SK-N-SH treated with all-trans-retinoic acid at 6 μM for 48 hours (cell line): ENCODE data around the gene EPHA6.

ENCODE experiments used
- ATAC-seq: fragments of 200-7000 bp; cut with Tn5 transposase; 3 replicates; pipeline ENCODE4 v1.9.1; 2020; ENCODE audit warnings: mild to moderate bottlenecking, moderate library complexity
- ARNTL ChIP-seq: fragments of 450-650 bp; formaldehyde crosslinking; IDR thresholded peaks from 2 replicates; pipeline ENCODE4 v1.5.0; 2020; ENCODE audit warnings: low read depth, mild to moderate bottlenecking, moderate library complexity, borderline replicate concordance
- BACH2 ChIP-seq: fragments of 250-450 bp; sonication (Bioruptor Pico); IDR thresholded peaks from 2 replicates; pipeline ENCODE4 v1.9.0; 2021; ENCODE audit warnings: mild to moderate bottlenecking, borderline replicate concordance
- CSDC2 ChIP-seq: fragments of 250-450 bp; sonication (Bioruptor Pico); IDR thresholded peaks from 2 replicates; pipeline ENCODE4 v1.5.0; 2020; ENCODE audit warnings: mild to moderate bottlenecking, moderate library complexity
- ESRRG ChIP-seq: fragments of 250-450 bp; sonication (Bioruptor Pico); IDR thresholded peaks from 2 replicates; pipeline ENCODE4 v1.6.1; 2021; ENCODE audit warnings: mild to moderate bottlenecking
- GLIS3 ChIP-seq: fragments of 250-450 bp; sonication (Bioruptor Pico); IDR thresholded peaks from 2 replicates; pipeline ENCODE4 v1.5.0; 2020; ENCODE audit warnings: mild to moderate bottlenecking, moderate library complexity
- ISL1 ChIP-seq: fragments of 250-450 bp; sonication (Bioruptor Pico); IDR thresholded peaks from 2 replicates; pipeline ENCODE4 v2.1.2; 2022; ENCODE audit warnings: mild to moderate bottlenecking, moderate library complexity
- OSR1 ChIP-seq: fragments of 250-450 bp; sonication (Bioruptor Pico); IDR thresholded peaks from 2 replicates; pipeline ENCODE4 v1.8.0; 2022; ENCODE audit warnings: moderate library complexity, mild to moderate bottlenecking, inconsistent platforms
- PPARA ChIP-seq: fragments of 250-450 bp; sonication (Bioruptor Pico); IDR thresholded peaks from 2 replicates; pipeline ENCODE4 v1.5.0; 2020; ENCODE audit warnings: mild to moderate bottlenecking, borderline replicate concordance
- RARB ChIP-seq: fragments of 250-450 bp; sonication (Bioruptor Pico); IDR thresholded peaks from 2 replicates; pipeline ENCODE4 v1.8.0; 2021; ENCODE audit warnings: mild to moderate bottlenecking, moderate library complexity
- SNAI2 ChIP-seq: fragments of 250-450 bp; sonication (Bioruptor Pico); IDR thresholded peaks from 2 replicates; pipeline ENCODE4 v1.5.0; 2020; ENCODE audit warnings: mild to moderate bottlenecking, moderate library complexity
- TCF4 ChIP-seq: fragments of 250-450 bp; sonication (Bioruptor Pico); IDR thresholded peaks from 2 replicates; pipeline ENCODE4 v1.8.0; 2021; ENCODE audit warnings: mild to moderate bottlenecking, moderate library complexity, borderline replicate concordance
- TOX ChIP-seq: fragments of 250-450 bp; sonication (Bioruptor Pico); IDR thresholded peaks from 2 replicates; pipeline ENCODE4 v1.8.0; 2021; ENCODE audit warnings: mild to moderate bottlenecking, moderate library complexity, borderline replicate concordance
- ZC3H10 ChIP-seq: fragments of 250-450 bp; sonication (Bioruptor Pico); IDR thresholded peaks from 2 replicates; pipeline ENCODE4 v1.5.1; 2021; ENCODE audit warnings: mild to moderate bottlenecking, moderate library complexity
- ZFP3 ChIP-seq: fragments of 250-450 bp; sonication (Bioruptor Pico); IDR thresholded peaks from 2 replicates; pipeline ENCODE4 v1.5.0; 2020; ENCODE audit warnings: mild to moderate bottlenecking, moderate library complexity
- ZFP30 ChIP-seq: fragments of 450-650 bp; formaldehyde crosslinking; IDR thresholded peaks from 2 replicates; pipeline ENCODE4 v1.5.0; 2022; ENCODE audit warnings: mild to moderate bottlenecking, moderate library complexity
- ZNF565 ChIP-seq: fragments of 450-650 bp; formaldehyde crosslinking; conservative IDR thresholded peaks from 2 replicates; pipeline ENCODE4 v1.5.0; 2020; ENCODE audit warnings: low read depth, mild to moderate bottlenecking, moderate library complexity
- ZNF70 ChIP-seq: fragments of 450-650 bp; formaldehyde crosslinking; IDR thresholded peaks from 2 replicates; pipeline ENCODE4 v1.5.0; 2020; ENCODE audit warnings: mild to moderate bottlenecking, moderate library complexity
- ZNF8 ChIP-seq: fragments of 450-650 bp; formaldehyde crosslinking; IDR thresholded peaks from 2 replicates; pipeline ENCODE4 v1.5.0; 2020; ENCODE audit warnings: mild to moderate bottlenecking, moderate library complexity
- TF ChIP-seq, protein P1 (sequence below): fragments of 250-450 bp; sonication (Bioruptor Pico); IDR thresholded peaks from 2 replicates; pipeline ENCODE4 v1.8.0; 2021; ENCODE audit warnings: low read depth, mild to moderate bottlenecking, moderate library complexity, borderline replicate concordance
- TF ChIP-seq, protein P2 (sequence below): fragments of 250-450 bp; sonication (Bioruptor Pico); IDR thresholded peaks from 2 replicates; pipeline ENCODE4 v1.8.0; 2020; ENCODE audit warnings: mild to moderate bottlenecking, moderate library complexity, borderline replicate concordance
- TF ChIP-seq, protein P3 (sequence below): fragments of 250-450 bp; sonication (Bioruptor Pico); IDR thresholded peaks from 2 replicates; pipeline ENCODE4 v1.5.1; 2021; ENCODE audit warnings: mild to moderate bottlenecking, moderate library complexity
- TF ChIP-seq, protein P4 (sequence below): fragments of 250-450 bp; sonication (Bioruptor Pico); IDR thresholded peaks from 2 replicates; pipeline ENCODE4 v1.5.0; 2020; ENCODE audit warnings: mild to moderate bottlenecking, moderate library complexity

EPHA6 gene

DNA sequence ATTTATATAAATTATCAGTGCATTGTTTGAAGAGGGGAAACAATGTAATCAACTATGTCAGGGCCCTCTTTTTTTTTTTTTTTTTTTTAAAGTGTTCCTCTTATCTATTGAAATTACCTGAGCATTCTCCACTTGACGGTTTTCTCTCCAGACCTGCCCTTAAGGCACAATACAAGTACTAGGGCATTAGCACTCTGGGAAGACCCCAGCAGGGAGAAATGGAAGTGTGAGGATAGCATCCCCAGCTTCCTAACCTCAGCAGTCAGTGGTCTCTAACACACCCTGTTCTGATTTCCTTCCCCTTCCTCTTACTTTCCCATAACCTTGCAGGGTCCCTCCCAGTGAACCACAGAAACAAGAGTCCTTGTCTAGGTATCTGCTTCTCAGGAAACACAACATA, 491.8 kb downstream of the EPHA6 start (continued):
- no peak for TF ChIP-seq ESRRG (CRISPR knock-in tag)
- TF ChIP-seq ZNF8 (CRISPR knock-in tag): no peak
- no peak for TF ChIP-seq ZFP30
- no peak for TF ChIP-seq BACH2 (CRISPR knock-in tag)
- TF ChIP-seq ISL1 (CRISPR knock-in tag): no peak
- no peak for TF ChIP-seq CSDC2 (CRISPR knock-in tag)

DNA sequence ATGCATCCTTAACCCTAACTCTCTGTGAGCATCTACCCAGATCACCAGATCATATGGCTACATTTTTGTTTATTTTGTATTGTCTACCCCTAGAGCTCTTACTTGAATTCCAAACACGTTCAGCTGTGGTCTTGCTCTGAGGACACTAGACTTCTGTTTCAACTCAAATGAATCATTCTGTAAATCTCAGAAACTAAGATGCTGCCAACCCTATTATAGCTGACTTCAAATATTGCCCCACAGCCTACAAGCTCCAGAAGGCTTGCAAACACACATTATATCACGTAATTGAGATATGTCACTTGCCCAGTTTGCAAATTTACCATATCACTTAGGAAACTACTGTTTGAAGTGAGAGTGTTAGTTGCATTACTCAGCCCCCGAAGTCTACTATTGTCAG, 524.0 kb downstream of the EPHA6 start:
- no peak for ATAC-seq
- no peak for TF ChIP-seq ZFP3 (CRISPR knock-in tag)
- no peak for TF ChIP-seq ZNF70
- no peak for TF ChIP-seq ZNF8 (CRISPR knock-in tag)
- no peak for TF ChIP-seq PPARA (CRISPR knock-in tag)
- no peak for TF ChIP-seq ISL1 (CRISPR knock-in tag)
- TF ChIP-seq, protein P1, sequence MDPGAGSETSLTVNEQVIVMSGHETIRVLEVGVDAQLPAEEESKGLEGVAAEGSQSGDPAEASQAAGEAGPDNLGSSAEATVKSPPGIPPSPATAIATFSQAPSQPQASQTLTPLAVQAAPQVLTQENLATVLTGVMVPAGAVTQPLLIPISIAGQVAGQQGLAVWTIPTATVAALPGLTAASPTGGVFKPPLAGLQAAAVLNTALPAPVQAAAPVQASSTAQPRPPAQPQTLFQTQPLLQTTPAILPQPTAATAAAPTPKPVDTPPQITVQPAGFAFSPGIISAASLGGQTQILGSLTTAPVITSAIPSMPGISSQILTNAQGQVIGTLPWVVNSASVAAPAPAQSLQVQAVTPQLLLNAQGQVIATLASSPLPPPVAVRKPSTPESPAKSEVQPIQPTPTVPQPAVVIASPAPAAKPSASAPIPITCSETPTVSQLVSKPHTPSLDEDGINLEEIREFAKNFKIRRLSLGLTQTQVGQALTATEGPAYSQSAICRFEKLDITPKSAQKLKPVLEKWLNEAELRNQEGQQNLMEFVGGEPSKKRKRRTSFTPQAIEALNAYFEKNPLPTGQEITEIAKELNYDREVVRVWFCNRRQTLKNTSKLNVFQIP (CRISPR knock-in tag): no peak
- TF ChIP-seq ESRRG (CRISPR knock-in tag): no peak
- TF ChIP-seq, protein P2, sequence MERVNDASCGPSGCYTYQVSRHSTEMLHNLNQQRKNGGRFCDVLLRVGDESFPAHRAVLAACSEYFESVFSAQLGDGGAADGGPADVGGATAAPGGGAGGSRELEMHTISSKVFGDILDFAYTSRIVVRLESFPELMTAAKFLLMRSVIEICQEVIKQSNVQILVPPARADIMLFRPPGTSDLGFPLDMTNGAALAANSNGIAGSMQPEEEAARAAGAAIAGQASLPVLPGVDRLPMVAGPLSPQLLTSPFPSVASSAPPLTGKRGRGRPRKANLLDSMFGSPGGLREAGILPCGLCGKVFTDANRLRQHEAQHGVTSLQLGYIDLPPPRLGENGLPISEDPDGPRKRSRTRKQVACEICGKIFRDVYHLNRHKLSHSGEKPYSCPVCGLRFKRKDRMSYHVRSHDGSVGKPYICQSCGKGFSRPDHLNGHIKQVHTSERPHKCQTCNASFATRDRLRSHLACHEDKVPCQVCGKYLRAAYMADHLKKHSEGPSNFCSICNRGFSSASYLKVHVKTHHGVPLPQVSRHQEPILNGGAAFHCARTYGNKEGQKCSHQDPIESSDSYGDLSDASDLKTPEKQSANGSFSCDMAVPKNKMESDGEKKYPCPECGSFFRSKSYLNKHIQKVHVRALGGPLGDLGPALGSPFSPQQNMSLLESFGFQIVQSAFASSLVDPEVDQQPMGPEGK (CRISPR knock-in tag): no peak
- TF ChIP-seq TCF4 (CRISPR knock-in tag): no peak
- no peak for TF ChIP-seq BACH2 (CRISPR knock-in tag)
- no peak for TF ChIP-seq CSDC2 (CRISPR knock-in tag)
- TF ChIP-seq ZC3H10 (CRISPR knock-in tag): no peak
- no peak for TF ChIP-seq ZNF565 (CRISPR knock-in tag)
- TF ChIP-seq, protein P3, sequence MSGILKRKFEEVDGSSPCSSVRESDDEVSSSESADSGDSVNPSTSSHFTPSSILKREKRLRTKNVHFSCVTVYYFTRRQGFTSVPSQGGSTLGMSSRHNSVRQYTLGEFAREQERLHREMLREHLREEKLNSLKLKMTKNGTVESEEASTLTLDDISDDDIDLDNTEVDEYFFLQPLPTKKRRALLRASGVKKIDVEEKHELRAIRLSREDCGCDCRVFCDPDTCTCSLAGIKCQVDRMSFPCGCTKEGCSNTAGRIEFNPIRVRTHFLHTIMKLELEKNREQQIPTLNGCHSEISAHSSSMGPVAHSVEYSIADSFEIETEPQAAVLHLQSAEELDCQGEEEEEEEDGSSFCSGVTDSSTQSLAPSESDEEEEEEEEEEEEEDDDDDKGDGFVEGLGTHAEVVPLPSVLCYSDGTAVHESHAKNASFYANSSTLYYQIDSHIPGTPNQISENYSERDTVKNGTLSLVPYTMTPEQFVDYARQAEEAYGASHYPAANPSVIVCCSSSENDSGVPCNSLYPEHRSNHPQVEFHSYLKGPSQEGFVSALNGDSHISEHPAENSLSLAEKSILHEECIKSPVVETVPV: no peak
- no peak for TF ChIP-seq GLIS3 (CRISPR knock-in tag)

DNA sequence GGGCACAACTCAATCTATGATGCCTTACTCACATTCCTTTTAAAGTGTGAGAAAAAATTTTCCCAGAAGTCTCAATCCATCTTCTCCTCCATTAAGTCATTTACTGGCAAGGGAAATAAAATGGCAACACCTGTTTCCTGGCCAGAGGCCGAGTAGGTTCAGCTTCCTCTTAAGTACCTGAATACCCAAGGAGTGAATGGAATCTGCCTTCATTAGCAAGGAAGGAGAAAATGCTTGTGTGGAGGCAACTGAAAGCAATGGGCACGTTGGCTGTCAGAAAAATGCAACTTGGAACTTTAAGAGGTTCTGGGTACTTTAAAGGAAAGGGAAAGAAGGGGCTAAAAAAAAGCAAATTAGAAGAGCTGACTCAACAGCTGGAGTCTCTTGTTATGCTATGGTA, 526.5 kb downstream of the EPHA6 start:
- no peak for TF ChIP-seq ISL1 (CRISPR knock-in tag)
- TF ChIP-seq, protein P3: no peak
- TF ChIP-seq RARB: no peak
- no peak for TF ChIP-seq TOX (CRISPR knock-in tag)
- no peak for TF ChIP-seq ARNTL (CRISPR knock-in tag)
- no peak for ATAC-seq

DNA sequence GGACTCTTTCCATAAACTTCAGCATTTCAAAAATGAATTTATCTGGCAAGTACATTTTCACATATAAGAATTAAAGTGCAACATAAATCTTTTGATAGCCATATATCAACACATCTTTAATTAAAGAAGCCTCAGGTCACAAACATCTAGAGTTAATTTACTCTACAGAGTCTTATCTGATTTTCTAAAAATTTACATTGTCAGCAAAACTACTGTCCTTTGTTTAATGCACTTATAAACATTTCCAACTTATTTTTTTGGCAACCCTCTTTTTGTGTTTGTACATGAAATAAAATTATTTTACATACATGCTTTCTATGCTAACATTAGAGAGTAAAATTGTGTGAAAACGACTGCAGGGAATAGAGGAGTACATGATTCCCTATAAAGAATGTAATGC, 533.4 kb downstream of the EPHA6 start:
- TF ChIP-seq ARNTL (CRISPR knock-in tag) (no peak), GLIS3 (CRISPR knock-in tag) (no peak), SNAI2 (CRISPR knock-in tag) (no peak), ZNF565 (CRISPR knock-in tag) (no peak), TOX (CRISPR knock-in tag) (no peak), ZFP3 (CRISPR knock-in tag) (no peak), OSR1 (CRISPR knock-in tag) (no peak), TCF4 (CRISPR knock-in tag) (no peak), ZFP30 (no peak)
- TF ChIP-seq, protein P4, sequence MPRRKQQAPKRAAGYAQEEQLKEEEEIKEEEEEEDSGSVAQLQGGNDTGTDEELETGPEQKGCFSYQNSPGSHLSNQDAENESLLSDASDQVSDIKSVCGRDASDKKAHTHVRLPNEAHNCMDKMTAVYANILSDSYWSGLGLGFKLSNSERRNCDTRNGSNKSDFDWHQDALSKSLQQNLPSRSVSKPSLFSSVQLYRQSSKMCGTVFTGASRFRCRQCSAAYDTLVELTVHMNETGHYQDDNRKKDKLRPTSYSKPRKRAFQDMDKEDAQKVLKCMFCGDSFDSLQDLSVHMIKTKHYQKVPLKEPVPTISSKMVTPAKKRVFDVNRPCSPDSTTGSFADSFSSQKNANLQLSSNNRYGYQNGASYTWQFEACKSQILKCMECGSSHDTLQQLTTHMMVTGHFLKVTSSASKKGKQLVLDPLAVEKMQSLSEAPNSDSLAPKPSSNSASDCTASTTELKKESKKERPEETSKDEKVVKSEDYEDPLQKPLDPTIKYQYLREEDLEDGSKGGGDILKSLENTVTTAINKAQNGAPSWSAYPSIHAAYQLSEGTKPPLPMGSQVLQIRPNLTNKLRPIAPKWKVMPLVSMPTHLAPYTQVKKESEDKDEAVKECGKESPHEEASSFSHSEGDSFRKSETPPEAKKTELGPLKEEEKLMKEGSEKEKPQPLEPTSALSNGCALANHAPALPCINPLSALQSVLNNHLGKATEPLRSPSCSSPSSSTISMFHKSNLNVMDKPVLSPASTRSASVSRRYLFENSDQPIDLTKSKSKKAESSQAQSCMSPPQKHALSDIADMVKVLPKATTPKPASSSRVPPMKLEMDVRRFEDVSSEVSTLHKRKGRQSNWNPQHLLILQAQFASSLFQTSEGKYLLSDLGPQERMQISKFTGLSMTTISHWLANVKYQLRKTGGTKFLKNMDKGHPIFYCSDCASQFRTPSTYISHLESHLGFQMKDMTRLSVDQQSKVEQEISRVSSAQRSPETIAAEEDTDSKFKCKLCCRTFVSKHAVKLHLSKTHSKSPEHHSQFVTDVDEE (CRISPR knock-in tag): no peak
- TF ChIP-seq, protein P1 (CRISPR knock-in tag): no peak
- TF ChIP-seq, protein P2 (CRISPR knock-in tag): no peak
- ATAC-seq: no peak
